Motor neuron (in vitro differentiated cells): ENCODE results near the gene RBM7. TPM values are rescaled to one million over a fixed set of nuclear protein-coding genes. Genes with fewer than 3 reads are reported as not detected.
A peak's percentile ranks its signal among the peaks of the same experiment; 100 is the strongest.

Experiments used
- ATAC-seq, 8 experiments: fragments of 200-7000 bp; cut with Tn5 transposase; replicated peaks in 6 of 8; 2 replicates each; pipeline ENCODE4 v1.8.0; 2021; ENCODE audit warnings: mild to moderate bottlenecking in 8 of 8, moderate library complexity in 8 of 8
- H3K27ac ChIP-seq, 2 donors: fragments of 250-450 bp; sonication (Bioruptor Pico); 2 replicates each; pipeline ENCODE4 v1.9.0; 2021; ENCODE audit warnings: antibody characterized with exemption in 2 of 2, mild to moderate bottlenecking in 2 of 2, moderate library complexity in 1 of 2
- H3K4me1 ChIP-seq, 2 donors: fragments of 250-450 bp; sonication (Bioruptor Pico); replicated peaks in 1 of 2; 2 replicates each; pipeline ENCODE4 v1.6.1; 2021; ENCODE audit warnings: antibody characterized with exemption in 2 of 2, mild to moderate bottlenecking in 2 of 2, moderate library complexity in 1 of 2
- H3K4me3 ChIP-seq, 5 donors: fragments of 250-450 bp; sonication (Bioruptor Pico); 2 replicates each; pipeline ENCODE4 v1.9.0; 2021; ENCODE audit warnings: antibody characterized with exemption in 5 of 5, mild to moderate bottlenecking in 5 of 5, moderate library complexity in 4 of 5
- WGBS, 10 experiments: fragments of 450-650 bp; shearing (Covaris generic); methylation state at CpG; one replicate each; pipeline ENCODE4 v1.0.0; 2022; 5-methylcytosine and 5-hydroxymethylcytosine counted together
- in situ Hi-C, 9 experiments: fragments of 400-800 bp; cut with MboI; loops; one replicate each; pipeline ENCODE4 v1.15.0; 2021; ENCODE audit warnings: low sequenced_read_pairs in 9 of 9, low pct_unique_long_range_greater_than_20kb in 2 of 9; ENCODE audit not compliant: unreplicated experiment in 9 of 9
- total RNA-seq, 8 experiments: library from RNA; unstranded; fragments of 300-600 nt; gene quantifications; 2 replicates each; pipeline versions ENCODE4 v1.2.3 to v1.2.4, GENCODE V29; 2022

The RBM7 gene, protein sequence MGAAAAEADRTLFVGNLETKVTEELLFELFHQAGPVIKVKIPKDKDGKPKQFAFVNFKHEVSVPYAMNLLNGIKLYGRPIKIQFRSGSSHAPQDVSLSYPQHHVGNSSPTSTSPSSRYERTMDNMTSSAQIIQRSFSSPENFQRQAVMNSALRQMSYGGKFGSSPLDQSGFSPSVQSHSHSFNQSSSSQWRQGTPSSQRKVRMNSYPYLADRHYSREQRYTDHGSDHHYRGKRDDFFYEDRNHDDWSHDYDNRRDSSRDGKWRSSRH
- 10 to 100 TPM; 16.3 to 78.3 (median 30.8) TPM for total RNA-seq

DNA sequence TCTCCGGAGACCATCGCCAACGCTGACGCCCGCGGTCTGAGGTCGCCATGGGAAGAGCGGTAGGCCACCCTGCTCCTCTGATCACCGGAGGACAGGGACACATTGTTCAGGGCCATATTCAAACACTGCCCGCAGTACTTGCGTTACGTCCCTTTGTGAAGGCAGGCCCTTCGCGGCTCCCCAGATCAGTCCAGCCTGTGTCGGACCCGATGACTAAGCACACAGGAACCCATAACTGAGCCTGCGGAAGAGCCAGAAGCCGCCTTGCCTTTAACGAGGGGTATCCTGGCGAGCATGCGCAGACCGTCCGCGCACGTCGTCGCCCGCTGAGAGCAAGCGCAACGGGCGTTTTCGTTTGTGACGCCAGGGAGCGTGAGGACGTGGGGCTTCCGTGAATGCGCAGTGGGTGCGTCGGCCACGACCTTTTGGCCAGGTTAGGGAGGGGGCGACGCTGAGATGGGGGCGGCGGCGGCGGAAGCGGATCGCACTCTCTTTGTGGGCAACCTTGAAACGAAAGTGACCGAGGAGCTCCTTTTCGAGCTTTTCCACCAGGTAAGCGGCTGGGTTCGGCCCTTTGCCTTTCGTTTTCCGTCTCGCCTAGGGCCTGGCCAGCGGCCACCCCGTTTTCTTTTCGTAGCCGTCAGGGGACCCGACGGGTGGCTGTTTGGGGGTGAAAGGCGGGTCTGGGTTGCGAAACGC, at the start of gene RBM7, which contains the start of gene C11orf71:
TSS of gene RBM7 (plus strand) at position 451 of the 699 bp plus-strand sequence. CDS start at position 457, 6 bp downstream.
TSS of gene C11orf71 (minus strand) at position 296 of the 699 bp plus-strand sequence. CDS start at position 116, 180 bp downstream.
- Histone ChIP-seq H3K4me3 (peak within 1 kb of the TSS; percentile 64 to 84 (median 72)), H3K4me1 (peaks cover 2 to 21% of the 10 kb centered on the region in 2 donors), H3K27ac (peak within 1 kb of the TSS; percentile 93 to 96)
- ATAC-seq = peak; percentile 89 to 96 (median 94)
- 0% methylated on average over 2 to 18 of the region's 65 CpGs; no CpG with 5 or more reads in 6 of the 10 experiments for WGBS, 10 experiments
- in situ Hi-C loops = no loop called here

GRCh38 chr11:114353443-114353842, 47.0 kb upstream of the RBM7 start:
- in situ Hi-C loops = no loop called here
- H3K4me3 ChIP-seq = no peak overlapping the region
- H3K4me1 ChIP-seq = no peaks in the 10 kb centered on the region
- peak in 1 of 8 experiments; percentile 17 for ATAC-seq
- WGBS, 10 experiments = 53 to 100% (median 92%) methylated on average over 1 to 3 of the region's 3 CpGs
- H3K27ac ChIP-seq = no peak overlapping the region

DNA sequence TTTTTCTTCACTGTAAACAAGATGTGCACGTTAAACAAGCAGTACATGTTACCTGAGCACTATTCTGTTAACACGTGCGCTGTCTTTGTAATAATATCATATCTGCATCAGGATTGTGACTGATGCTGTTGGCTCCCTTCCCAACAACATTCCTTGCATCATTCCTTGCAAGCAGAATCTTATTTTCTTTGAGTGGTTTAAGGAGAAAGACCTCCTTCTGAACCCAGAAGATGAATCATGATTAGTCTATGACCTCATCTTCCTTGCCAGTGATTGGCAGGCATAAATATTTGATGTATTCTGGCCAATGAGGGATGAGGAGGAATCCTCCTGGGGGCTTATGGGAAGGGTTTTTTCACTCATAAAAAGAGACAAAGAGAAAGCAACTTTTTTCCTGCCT, 46.4 kb upstream of the RBM7 start:
- in situ Hi-C loops = no loop called here

GRCh38 chr11:114358716-114359115, 41.8 kb upstream of the RBM7 start:
- Histone ChIP-seq H3K27ac (no peak overlapping the region), H3K4me3 (no peak overlapping the region), H3K4me1 (no peaks in the 10 kb centered on the region)
- ATAC-seq = no peak
- WGBS, 10 experiments = 29 to 100% (median 100%) methylated on average over 1 of the region's 1 CpG; no CpG with 5 or more reads in 5 of the 10 experiments
- in situ Hi-C loops = no loop called here

More for the DNA sequence above, 46.4 kb upstream of the RBM7 start:
- peak; percentile 45 to 99 (median 86) for ATAC-seq
- no peaks in the 10 kb centered on the region for H3K4me1 ChIP-seq
- H3K4me3 ChIP-seq = no peak overlapping the region
- WGBS, 10 experiments = 62 to 100% (median 91%) methylated on average over 1 to 3 of the region's 3 CpGs; no CpG with 5 or more reads in 2 of the 10 experiments
- no peak overlapping the region for H3K27ac ChIP-seq

GRCh38 chr11:114359342-114359741, 41.1 kb upstream of the RBM7 start:
- in situ Hi-C loops = no loop called here
- ATAC-seq = no peak
- H3K27ac ChIP-seq = no peak overlapping the region
- H3K4me1 ChIP-seq = no peaks in the 10 kb centered on the region
- no peak overlapping the region for H3K4me3 ChIP-seq

GRCh38 chr11:114362326-114362725, 38.1 kb upstream of the RBM7 start:
- Histone ChIP-seq H3K4me1 (no peaks in the 10 kb centered on the region), H3K4me3 (no peak overlapping the region), H3K27ac (no peak overlapping the region)
- no peak for ATAC-seq
- WGBS, 10 experiments = 79 to 100% (median 82%) methylated on average over 1 to 4 of the region's 4 CpGs; no CpG with 5 or more reads in 4 of the 10 experiments
- in situ Hi-C loops = no loop called here

GRCh38 chr11:114362958-114363357, 37.5 kb upstream of the RBM7 start:
- Histone ChIP-seq H3K27ac (no peak overlapping the region), H3K4me1 (no peaks in the 10 kb centered on the region), H3K4me3 (no peak overlapping the region)
- WGBS, 10 experiments = 20 to 83% (median 53%) methylated on average over 1 to 2 of the region's 3 CpGs; no CpG with 5 or more reads in 4 of the 10 experiments
- in situ Hi-C loops = no loop called here
- peak in 1 of 8 experiments; percentile 28 for ATAC-seq

DNA sequence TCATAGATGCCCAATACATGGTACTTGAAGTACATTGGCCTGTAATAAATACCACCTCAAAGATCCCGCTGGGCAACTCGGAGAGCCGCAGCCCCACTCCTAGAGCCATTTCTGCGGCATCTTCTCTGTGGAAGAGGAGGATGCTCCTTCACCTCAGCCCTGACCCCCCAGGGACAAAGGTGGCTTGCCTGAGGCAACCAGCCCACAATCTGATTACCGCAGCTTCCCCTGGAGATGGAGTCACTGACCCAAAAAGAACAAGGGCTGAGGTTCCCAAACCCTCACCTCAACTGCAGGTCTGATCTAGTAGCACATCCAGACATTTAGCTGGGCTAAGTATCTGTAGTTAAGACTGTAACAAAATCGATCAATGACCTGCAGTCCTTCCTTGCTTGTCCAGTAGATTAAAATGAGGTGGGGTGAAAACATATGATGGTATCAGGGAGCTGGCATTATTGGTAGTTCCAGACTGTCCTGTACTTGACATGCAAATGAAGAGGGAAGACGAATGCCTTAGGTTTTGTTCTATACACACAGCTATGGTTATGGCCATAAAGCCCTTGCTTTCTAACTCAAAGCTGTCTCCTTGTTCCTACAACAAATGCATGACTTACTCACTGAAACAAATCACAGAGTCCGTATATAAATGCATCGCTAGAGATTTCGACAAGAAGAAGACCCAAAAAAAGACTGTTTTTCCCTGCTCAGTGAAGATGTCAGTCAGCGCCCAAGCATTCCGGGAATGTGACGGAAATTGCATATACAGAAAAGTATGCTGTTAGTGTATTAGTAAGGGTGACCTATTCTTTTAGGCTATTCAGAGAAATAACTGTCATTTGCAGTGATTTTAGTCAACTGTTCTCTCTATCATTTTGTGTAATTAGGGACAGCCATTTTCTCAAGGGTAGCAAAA, 33.9 kb upstream of the RBM7 start:
- H3K4me3 ChIP-seq = no peak overlapping the region
- ATAC-seq = peak in 3 of 8 experiments; percentile 48 to 92 (median 89)
- H3K4me1 ChIP-seq = no peaks in the 10 kb centered on the region
- in situ Hi-C loops = no loop called here
- no peak overlapping the region for H3K27ac ChIP-seq
- WGBS, 10 experiments = 17 to 100% (median 73%) methylated on average over 2 to 9 of the region's 13 CpGs

DNA sequence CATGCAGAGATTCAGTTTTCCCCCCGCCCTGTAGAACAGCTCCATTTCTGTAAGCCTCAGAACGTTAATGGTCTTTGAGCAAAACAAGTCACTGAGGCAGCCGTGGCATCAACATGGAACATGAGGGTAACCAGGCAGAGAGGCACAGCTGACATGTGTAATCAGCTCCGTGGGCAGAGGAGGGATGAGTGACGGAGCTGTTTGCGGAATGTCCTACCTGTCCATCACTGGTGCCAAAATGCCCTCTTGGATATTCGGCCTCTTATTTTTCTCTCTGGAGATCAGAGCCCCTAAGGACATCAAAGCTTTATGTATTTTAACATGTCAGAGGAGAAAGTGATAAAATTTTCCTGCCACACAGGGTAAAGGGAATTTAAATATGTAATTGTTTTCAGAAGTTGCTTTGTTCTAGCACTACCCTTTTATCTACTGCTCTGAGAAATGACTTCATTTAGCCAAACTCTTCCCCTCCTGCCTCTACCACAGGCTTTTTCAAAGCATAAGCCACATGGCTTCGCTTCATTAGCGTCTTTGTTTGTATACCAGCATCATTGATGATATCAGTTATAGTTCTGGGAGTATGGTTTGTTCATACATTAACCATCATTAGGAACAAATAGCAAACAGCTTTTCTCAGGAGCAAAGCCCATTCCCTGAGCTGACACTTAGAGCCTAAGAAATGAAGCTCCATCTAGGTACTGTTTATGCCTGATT, 33.1 kb upstream of the RBM7 start:
- H3K4me3 ChIP-seq = no peak overlapping the region
- in situ Hi-C loops = no loop called here
- H3K27ac ChIP-seq = no peak overlapping the region
- 37 to 93% (median 80%) methylated on average over 1 to 9 of the region's 9 CpGs for WGBS, 10 experiments
- H3K4me1 ChIP-seq = no peaks in the 10 kb centered on the region
- peak in 1 of 8 experiments; percentile 16 for ATAC-seq

GRCh38 chr11:114368918-114369680, 31.4 kb upstream of the RBM7 start:
- Histone ChIP-seq H3K4me1 (no peaks in the 10 kb centered on the region), H3K4me3 (no peak overlapping the region), H3K27ac (no peak overlapping the region)
- in situ Hi-C loops = no loop called here
- 0 to 100% (median 57%) methylated on average over 1 to 4 of the region's 5 CpGs; no CpG with 5 or more reads in 2 of the 10 experiments for WGBS, 10 experiments
- ATAC-seq = no peak

GRCh38 chr11:114375052-114375451, 25.4 kb upstream of the RBM7 start:
- H3K4me3 ChIP-seq = no peak overlapping the region
- no peak for ATAC-seq
- no peaks in the 10 kb centered on the region for H3K4me1 ChIP-seq
- WGBS, 10 experiments = 54 to 100% (median 99%) methylated on average over 1 to 3 of the region's 3 CpGs
- no peak overlapping the region for H3K27ac ChIP-seq
- in situ Hi-C loops = no loop called here
